ENCODE results near the gene PRKCB.

The PRKCB gene

DNA sequence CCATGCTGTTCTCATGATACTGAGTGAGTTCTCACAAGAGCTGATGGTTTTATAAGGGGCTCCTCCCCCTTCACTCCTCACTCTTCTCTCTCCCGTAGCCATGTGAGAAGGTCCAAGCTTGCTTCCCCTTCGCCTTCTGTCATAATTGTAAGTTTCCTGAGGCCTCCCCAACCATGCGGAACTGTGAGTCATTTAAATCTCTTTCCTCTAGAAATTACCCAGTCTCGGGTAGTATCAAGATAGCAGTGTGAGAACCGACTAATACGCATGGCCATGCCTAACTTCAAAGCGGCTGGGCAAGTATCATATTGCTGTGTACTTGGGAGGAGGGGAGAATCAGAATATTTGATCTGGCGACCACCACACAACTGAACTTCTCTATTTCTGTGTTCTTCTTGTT is 88.3 kb downstream of the PRKCB start:
- Histone ChIP-seq H3K36me3 (ENCODE audit: control insufficient read depth in 2 of 2, insufficient read depth in 1 of 2, low read length in 2 of 2) (no peaks in the 10 kb centered on the region), H3K27ac (ENCODE audit: extremely low read depth, low read depth, low read length) (no peak overlapping the region), H3K4me1 (ENCODE audit: control insufficient read depth, insufficient read depth, low read length) (no peaks in the 10 kb centered on the region), H3K4me3 (ENCODE audit: low read depth, low read length) (no peak overlapping the region), H3K9me3 (ENCODE audit: control insufficient read depth, insufficient read depth, low read depth, low read length) (no peaks in the 10 kb centered on the region)
- ChIA-PET POLR2A (no interaction called here), CTCF (no interaction called here)
- TF ChIP-seq AEBP2 (tag by site-specific recombination; IDR thresholded peaks at IDR 0.05; ENCODE audit: borderline replicate concordance) (no peak), ZNF791 (tag by site-specific recombination; IDR thresholded peaks at IDR 0.05) (no peak), MEIS1 (CRISPR knock-in tag; IDR thresholded peaks at IDR 0.05; ENCODE audit: borderline replicate concordance) (no peak)

DNA sequence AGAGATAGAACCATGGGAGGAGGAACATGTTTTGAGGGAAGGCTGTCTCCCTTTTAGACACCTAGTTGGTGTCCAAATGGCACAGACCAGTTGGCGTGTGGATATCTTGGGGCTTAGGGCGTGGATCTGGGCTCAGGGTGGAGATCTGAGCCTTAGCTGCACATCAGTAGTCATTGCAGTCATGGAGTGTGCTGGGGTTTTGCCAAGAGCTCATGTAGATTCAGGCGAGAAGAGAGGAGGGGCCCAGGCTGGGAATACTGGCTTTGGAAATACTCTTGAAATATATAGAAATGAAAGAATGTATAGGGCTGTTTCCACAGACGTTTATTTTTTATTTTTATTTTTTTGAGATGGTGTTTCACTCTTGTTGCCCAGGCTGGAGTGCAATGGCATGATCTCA is 92.0 kb downstream of the PRKCB start:
- TF ChIP-seq KLF17 (tag by site-specific recombination; IDR thresholded peaks at IDR 0.05) (no peak), SALL2 (tag by site-specific recombination; IDR thresholded peaks at IDR 0.05; ENCODE audit: borderline replicate concordance) (no peak), HOXD13 (CRISPR knock-in tag; IDR thresholded peaks at IDR 0.05; ENCODE audit: borderline replicate concordance) (no peak)
- CTCF ChIA-PET: no interaction called here
- H3K36me3 ChIP-seq (ENCODE audit: control insufficient read depth in 2 of 2, insufficient read depth in 1 of 2, low read length in 2 of 2): no peaks in the 10 kb centered on the region

GRCh38 chr16:23929237-23929636 is 93.5 kb downstream of the PRKCB start:
- H3K36me3 ChIP-seq (ENCODE audit: control insufficient read depth in 2 of 2, insufficient read depth in 1 of 2, low read length in 2 of 2): no peaks in the 10 kb centered on the region
- no peaks in the 10 kb centered on the region for H3K9me3 ChIP-seq (ENCODE audit: control insufficient read depth, insufficient read depth, low read depth, low read length)
- H3K4me3 ChIP-seq (ENCODE audit: low read depth, low read length): no peak overlapping the region
- no peak overlapping the region for H3K27ac ChIP-seq (ENCODE audit: extremely low read depth, low read depth, low read length)
- TF ChIP-seq ZNF600 (tag by site-specific recombination; IDR thresholded peaks at IDR 0.05) (no peak), ZNF768 (tag by site-specific recombination; IDR thresholded peaks at IDR 0.05) (peak; percentile 41; the same call in 1 of the 2 replicates)
- no peaks in the 10 kb centered on the region for H3K4me1 ChIP-seq (ENCODE audit: control insufficient read depth, insufficient read depth, low read length)
- CTCF ChIA-PET: interaction anchor here (1.3 kb wide), 1 partner anchor 81 kb away, joined by 4 read pairs; no protein-coding TSS in a partner anchor
- POLR2A ChIA-PET: no interaction called here

More for the DNA sequence above, 92.0 kb downstream of the PRKCB start:
- Histone ChIP-seq H3K4me3 (ENCODE audit: low read depth, low read length) (no peak overlapping the region), H3K4me1 (ENCODE audit: control insufficient read depth, insufficient read depth, low read length) (no peaks in the 10 kb centered on the region), H3K27ac (ENCODE audit: extremely low read depth, low read depth, low read length) (no peak overlapping the region), H3K9me3 (ENCODE audit: control insufficient read depth, insufficient read depth, low read depth, low read length) (no peaks in the 10 kb centered on the region)
- POLR2A ChIA-PET: no interaction called here

- Histone ChIP-seq H3K4me3 (ENCODE audit: low read depth, low read length) (no peak overlapping the region), H3K36me3 (ENCODE audit: control insufficient read depth in 2 of 2, insufficient read depth in 1 of 2, low read length in 2 of 2) (no peaks in the 10 kb centered on the region), H3K9me3 (ENCODE audit: control insufficient read depth, insufficient read depth, low read depth, low read length) (no peaks in the 10 kb centered on the region), H3K4me1 (ENCODE audit: control insufficient read depth, insufficient read depth, low read length) (no peaks in the 10 kb centered on the region), H3K27ac (ENCODE audit: extremely low read depth, low read depth, low read length) (no peak overlapping the region)
- ChIA-PET CTCF (interaction anchor here (1.3 kb wide), 1 partner anchor 81 kb away, joined by 4 read pairs; no protein-coding TSS in a partner anchor), POLR2A (no interaction called here)
- no peak for TF ChIP-seq ZFP37 (tag by site-specific recombination; IDR thresholded peaks at IDR 0.05)
- no peak for TF ChIP-seq HOXD13 (CRISPR knock-in tag; IDR thresholded peaks at IDR 0.05; ENCODE audit: borderline replicate concordance)
- no peak for TF ChIP-seq ZSCAN16 (tag by site-specific recombination; IDR thresholded peaks at IDR 0.05)
- TF ChIP-seq ZNF280D (tag by site-specific recombination; IDR thresholded peaks at IDR 0.05): no peak
- TF ChIP-seq ZNF274 (IDR thresholded peaks at IDR 0.05; ENCODE audit: low read length): no peak
- TF ChIP-seq ZNF274 (tag by site-specific recombination; IDR thresholded peaks at IDR 0.05; ENCODE audit: borderline replicate concordance): no peak
- TF ChIP-seq SALL2 (tag by site-specific recombination; IDR thresholded peaks at IDR 0.05; ENCODE audit: borderline replicate concordance): no peak
- no peak for TF ChIP-seq ZEB2 (tag by site-specific recombination; IDR thresholded peaks at IDR 0.05)
- no peak for TF ChIP-seq ZNF138 (tag by site-specific recombination; IDR thresholded peaks at IDR 0.05; ENCODE audit: borderline replicate concordance)
- no peak for TF ChIP-seq ZNF366 (tag by site-specific recombination; conservative IDR thresholded peaks at IDR 0.05)
- no peak for TF ChIP-seq ATF2 (tag by site-specific recombination; IDR thresholded peaks at IDR 0.05; ENCODE audit: low read depth)
- TF ChIP-seq, protein P1, sequence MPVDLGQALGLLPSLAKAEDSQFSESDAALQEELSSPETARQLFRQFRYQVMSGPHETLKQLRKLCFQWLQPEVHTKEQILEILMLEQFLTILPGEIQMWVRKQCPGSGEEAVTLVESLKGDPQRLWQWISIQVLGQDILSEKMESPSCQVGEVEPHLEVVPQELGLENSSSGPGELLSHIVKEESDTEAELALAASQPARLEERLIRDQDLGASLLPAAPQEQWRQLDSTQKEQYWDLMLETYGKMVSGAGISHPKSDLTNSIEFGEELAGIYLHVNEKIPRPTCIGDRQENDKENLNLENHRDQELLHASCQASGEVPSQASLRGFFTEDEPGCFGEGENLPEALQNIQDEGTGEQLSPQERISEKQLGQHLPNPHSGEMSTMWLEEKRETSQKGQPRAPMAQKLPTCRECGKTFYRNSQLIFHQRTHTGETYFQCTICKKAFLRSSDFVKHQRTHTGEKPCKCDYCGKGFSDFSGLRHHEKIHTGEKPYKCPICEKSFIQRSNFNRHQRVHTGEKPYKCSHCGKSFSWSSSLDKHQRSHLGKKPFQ (tag by site-specific recombination; IDR thresholded peaks at IDR 0.05): no peak
- TF ChIP-seq ZNF214 (tag by site-specific recombination; IDR thresholded peaks at IDR 0.05; ENCODE audit: borderline replicate concordance): no peak
Observed at GRCh38 chr16:23929856-23930255, 94.1 kb downstream of the PRKCB start.

Measured in HEK293 (cell line).